ENCODE results near the gene OVOL3.
"Not testable (repeated sequence)": the region's sequence is repeated elsewhere in the genome, so short reads cannot be mapped to it uniquely, and the experiment has no call there.

Gene OVOL3

DNA sequence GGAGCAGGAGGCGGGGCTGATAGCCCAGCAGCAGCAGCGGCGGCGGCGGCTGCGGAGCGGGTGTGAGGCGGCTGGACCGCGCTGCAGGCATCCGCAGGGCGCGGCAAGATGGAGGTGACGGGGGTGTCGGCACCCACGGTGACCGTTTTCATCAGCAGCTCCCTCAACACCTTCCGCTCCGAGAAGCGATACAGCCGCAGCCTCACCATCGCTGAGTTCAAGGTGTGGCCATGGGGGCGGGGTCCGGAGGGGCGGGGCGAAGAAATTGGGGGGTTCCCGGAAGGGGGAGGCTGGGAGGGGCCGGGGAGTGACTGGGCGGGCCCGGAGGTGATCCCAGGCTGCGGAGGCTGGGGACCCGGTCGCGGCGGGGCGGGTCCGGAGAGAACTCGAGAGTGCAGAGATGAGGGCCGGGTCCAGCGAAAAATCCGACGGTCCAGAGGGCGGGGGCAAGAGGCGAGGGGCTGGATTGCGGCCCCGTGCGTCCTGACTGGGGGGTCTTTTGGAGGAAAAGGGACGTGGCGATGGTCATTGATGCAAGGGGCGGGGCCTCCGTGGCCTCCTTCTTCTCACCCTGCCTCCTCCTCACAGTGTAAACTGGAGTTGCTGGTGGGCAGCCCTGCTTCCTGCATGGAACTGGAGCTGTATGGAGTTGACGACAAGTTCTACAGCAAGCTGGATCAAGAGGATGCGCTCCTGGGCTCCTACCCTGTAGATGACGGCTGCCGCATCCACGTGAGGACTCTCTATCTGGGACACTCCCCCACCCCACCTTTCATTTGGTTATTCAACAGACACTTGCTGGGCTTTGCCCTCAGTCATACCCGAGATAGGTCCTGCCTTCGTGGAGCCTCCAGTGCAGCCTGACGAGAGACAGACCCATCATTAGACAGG lies 4.8 kb downstream of the OVOL3 start, which contains the start of gene TBCB:
Gene TBCB (plus strand): TSS at position 16 of the 891 bp plus-strand sequence. CDS start 93 bp downstream, at position 109.
- Histone ChIP-seq H3K9me3 (ENCODE audit: control insufficient read depth, low read length) (no peaks in the 10 kb centered on the region), H3K4me3 (ENCODE audit: low read length) (peak within 1 kb of the TSS; percentile 85), H3K36me3 (ENCODE audit: control insufficient read depth, insufficient read depth, low read length, severe bottlenecking) (peaks cover 31% of the 10 kb centered on the region), H3K4me1 (ENCODE audit: control insufficient read depth, insufficient read depth, low read length) (peaks cover 15% of the 10 kb centered on the region), H3K9ac (ENCODE audit: low read length) (peak within 1 kb of the TSS; percentile 91), H3K27me3 (replicated peaks; ENCODE audit: control insufficient read depth, insufficient read depth, low read length) (no peaks in the 10 kb centered on the region)
- DNase-seq (ENCODE audit: low read depth), result no peak

- peak overlapping the region; percentile 85 for H3K4me3 ChIP-seq (ENCODE audit: low read length)
- H3K9me3 ChIP-seq (ENCODE audit: control insufficient read depth, low read length), result no peaks in the 10 kb centered on the region
- H3K4me1 ChIP-seq (ENCODE audit: control insufficient read depth, insufficient read depth, low read length), result peaks cover 15% of the 10 kb centered on the region
- no peaks in the 10 kb centered on the region for H3K27me3 ChIP-seq (replicated peaks; ENCODE audit: control insufficient read depth, insufficient read depth, low read length)
- peak overlapping the region; percentile 83 for H3K9ac ChIP-seq (ENCODE audit: low read length)
- no peak for DNase-seq (ENCODE audit: low read depth)
- H3K36me3 ChIP-seq (ENCODE audit: control insufficient read depth, insufficient read depth, low read length, severe bottlenecking), result peaks cover 31% of the 10 kb centered on the region
These were observed 5.3 kb downstream of the OVOL3 start for GRCh38 chr19:36116344-36116637.

DNA sequence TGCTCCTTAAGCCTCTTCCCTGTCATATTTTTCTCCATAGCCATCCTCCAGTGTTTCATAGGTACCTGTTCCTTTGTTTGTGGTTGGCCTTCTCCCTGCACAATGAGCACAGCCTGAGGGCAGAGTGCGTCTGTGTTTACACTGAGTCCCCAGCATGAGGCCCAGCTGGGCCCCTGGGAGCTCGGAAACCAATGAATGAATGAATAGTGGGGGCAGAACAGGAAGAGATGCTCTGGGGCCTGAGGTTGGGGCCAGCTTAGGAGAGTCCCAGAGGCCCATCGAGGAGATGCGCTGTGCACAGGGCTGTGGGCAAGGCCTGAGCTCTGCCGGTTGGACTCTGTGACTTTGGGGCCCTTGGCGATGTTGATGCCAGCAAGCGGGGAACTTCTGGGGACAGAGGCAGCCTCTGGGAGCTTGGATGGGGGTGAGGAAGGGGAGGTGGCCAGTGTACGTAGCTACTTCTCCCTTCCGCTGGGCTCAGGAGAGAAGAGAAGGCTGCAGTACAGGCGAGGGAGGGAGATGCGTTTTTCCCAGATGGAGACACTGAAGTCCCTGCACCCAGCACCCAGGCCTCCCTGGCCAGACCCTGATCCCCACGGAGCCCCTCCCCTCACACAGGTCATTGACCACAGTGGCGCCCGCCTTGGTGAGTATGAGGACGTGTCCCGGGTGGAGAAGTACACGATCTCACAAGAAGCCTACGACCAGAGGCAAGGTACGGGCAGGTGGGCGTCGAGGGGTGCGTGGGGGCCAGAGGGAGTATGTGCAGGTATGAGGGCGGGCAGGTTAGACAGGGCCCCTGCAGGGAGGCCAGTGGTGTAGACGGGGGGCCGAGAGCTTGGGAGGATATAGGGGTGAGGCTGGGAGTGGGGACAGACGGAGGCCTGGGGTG lies 9.4 kb downstream of the OVOL3 start:
- no peaks in the 10 kb centered on the region for H3K9me3 ChIP-seq (ENCODE audit: control insufficient read depth, low read length)
- no peak for DNase-seq (ENCODE audit: low read depth)
- H3K36me3 ChIP-seq (ENCODE audit: control insufficient read depth, insufficient read depth, low read length, severe bottlenecking), result peaks cover 54% of the 10 kb centered on the region
- H3K27me3 ChIP-seq (replicated peaks; ENCODE audit: control insufficient read depth, insufficient read depth, low read length), result no peaks in the 10 kb centered on the region
- peaks cover 6% of the 10 kb centered on the region for H3K4me1 ChIP-seq (ENCODE audit: control insufficient read depth, insufficient read depth, low read length)
- H3K9ac ChIP-seq (ENCODE audit: low read length), result no peak overlapping the region
- H3K4me3 ChIP-seq (ENCODE audit: low read length), result no peak overlapping the region

GRCh38 chr19:36120984-36121358 lies 10.0 kb downstream of the OVOL3 start:
- H3K27me3 ChIP-seq (replicated peaks; ENCODE audit: control insufficient read depth, insufficient read depth, low read length), result no peaks in the 10 kb centered on the region

GRCh38 chr19:36121486-36122124 lies 10.7 kb downstream of the OVOL3 start:
- Histone ChIP-seq H3K27me3 (replicated peaks; ENCODE audit: control insufficient read depth, insufficient read depth, low read length) (no peaks in the 10 kb centered on the region), H3K36me3 (ENCODE audit: control insufficient read depth, insufficient read depth, low read length, severe bottlenecking) (peaks cover 62% of the 10 kb centered on the region), H3K9ac (ENCODE audit: low read length) (no peak overlapping the region), H3K4me1 (ENCODE audit: control insufficient read depth, insufficient read depth, low read length) (no peaks in the 10 kb centered on the region), H3K9me3 (ENCODE audit: control insufficient read depth, low read length) (no peaks in the 10 kb centered on the region), H3K4me3 (ENCODE audit: low read length) (no peak overlapping the region)
- no peak for DNase-seq (ENCODE audit: low read depth)

More at GRCh38 chr19:36120984-36121358, 10.0 kb downstream of the OVOL3 start:
- Histone ChIP-seq H3K4me1 (ENCODE audit: control insufficient read depth, insufficient read depth, low read length) (peaks cover 5% of the 10 kb centered on the region), H3K36me3 (ENCODE audit: control insufficient read depth, insufficient read depth, low read length, severe bottlenecking) (peaks cover 60% of the 10 kb centered on the region), H3K4me3 (ENCODE audit: low read length) (no peak overlapping the region), H3K9me3 (ENCODE audit: control insufficient read depth, low read length) (no peaks in the 10 kb centered on the region), H3K9ac (ENCODE audit: low read length) (no peak overlapping the region)
- DNase-seq (ENCODE audit: low read depth), result no peak

GRCh38 chr19:36125557-36125956 lies 14.6 kb downstream of the OVOL3 start:
- no peaks in the 10 kb centered on the region for H3K9me3 ChIP-seq (ENCODE audit: control insufficient read depth, low read length)
- H3K27me3 ChIP-seq (replicated peaks; ENCODE audit: control insufficient read depth, insufficient read depth, low read length), result no peaks in the 10 kb centered on the region
- peaks cover 11% of the 10 kb centered on the region for H3K4me1 ChIP-seq (ENCODE audit: control insufficient read depth, insufficient read depth, low read length)
- no peak overlapping the region for H3K9ac ChIP-seq (ENCODE audit: low read length)
- no peak overlapping the region for H3K4me3 ChIP-seq (ENCODE audit: low read length)
- no peak for DNase-seq (ENCODE audit: low read depth)
- peaks cover 41% of the 10 kb centered on the region for H3K36me3 ChIP-seq (ENCODE audit: control insufficient read depth, insufficient read depth, low read length, severe bottlenecking)

DNA sequence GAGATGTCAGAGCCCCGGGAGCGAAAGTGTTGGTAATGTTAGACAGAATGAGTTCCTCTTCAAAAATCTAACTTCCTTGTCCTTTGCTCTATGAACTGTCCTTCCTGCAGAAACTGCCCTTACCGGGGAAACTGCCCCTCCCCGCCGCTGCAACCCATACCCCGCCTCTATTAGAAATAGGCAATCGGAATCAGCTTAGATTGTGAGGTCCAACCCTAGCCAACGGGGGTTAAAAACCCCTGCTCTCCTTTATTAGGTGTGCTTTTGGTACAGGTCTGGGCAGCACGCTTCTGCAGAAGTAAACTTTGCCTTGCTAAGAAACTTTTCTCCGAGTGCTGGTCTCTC lies 17.4 kb downstream of the OVOL3 start:
- peak overlapping the region; percentile 91 for H3K9ac ChIP-seq (ENCODE audit: low read length)
- H3K4me1 ChIP-seq (ENCODE audit: control insufficient read depth, insufficient read depth, low read length), result peaks cover 11% of the 10 kb centered on the region
- DNase-seq (ENCODE audit: low read depth), result no peak
- no peaks in the 10 kb centered on the region for H3K9me3 ChIP-seq (ENCODE audit: control insufficient read depth, low read length)
- H3K4me3 ChIP-seq (ENCODE audit: low read length), result peak overlapping the region; percentile 82
- peaks cover 22% of the 10 kb centered on the region for H3K36me3 ChIP-seq (ENCODE audit: control insufficient read depth, insufficient read depth, low read length, severe bottlenecking)
- no peaks in the 10 kb centered on the region for H3K27me3 ChIP-seq (replicated peaks; ENCODE audit: control insufficient read depth, insufficient read depth, low read length)

GRCh38 chr19:36131221-36131620 lies 20.3 kb downstream of the OVOL3 start:
- not testable (repeated sequence) for H3K27me3 ChIP-seq (replicated peaks; ENCODE audit: control insufficient read depth, insufficient read depth, low read length); H3K9ac ChIP-seq (ENCODE audit: low read length); H3K4me3 ChIP-seq (ENCODE audit: low read length); DNase-seq (ENCODE audit: low read depth); H3K36me3 ChIP-seq (ENCODE audit: control insufficient read depth, insufficient read depth, low read length, severe bottlenecking); H3K9me3 ChIP-seq (ENCODE audit: control insufficient read depth, low read length)
- peaks cover 11% of the 10 kb centered on the region for H3K4me1 ChIP-seq (ENCODE audit: control insufficient read depth, insufficient read depth, low read length)

- H3K4me1 ChIP-seq (ENCODE audit: control insufficient read depth, insufficient read depth, low read length), result peaks cover 13% of the 10 kb centered on the region
- not testable (repeated sequence) for H3K27me3 ChIP-seq (replicated peaks; ENCODE audit: control insufficient read depth, insufficient read depth, low read length); H3K9ac ChIP-seq (ENCODE audit: low read length); H3K4me3 ChIP-seq (ENCODE audit: low read length); H3K36me3 ChIP-seq (ENCODE audit: control insufficient read depth, insufficient read depth, low read length, severe bottlenecking); H3K9me3 ChIP-seq (ENCODE audit: control insufficient read depth, low read length); DNase-seq (ENCODE audit: low read depth)
These were observed 23.9 kb downstream of the OVOL3 start for GRCh38 chr19:36134867-36135266.

- peak; percentile 83 for DNase-seq (ENCODE audit: low read depth)
- Histone ChIP-seq H3K9me3 (ENCODE audit: control insufficient read depth, low read length) (no peaks in the 10 kb centered on the region), H3K4me3 (ENCODE audit: low read length) (no peak overlapping the region), H3K4me1 (ENCODE audit: control insufficient read depth, insufficient read depth, low read length) (peaks cover 20% of the 10 kb centered on the region), H3K36me3 (ENCODE audit: control insufficient read depth, insufficient read depth, low read length, severe bottlenecking) (no peaks in the 10 kb centered on the region), H3K9ac (ENCODE audit: low read length) (no peak overlapping the region), H3K27me3 (replicated peaks; ENCODE audit: control insufficient read depth, insufficient read depth, low read length) (no peaks in the 10 kb centered on the region)
These were observed 26.2 kb downstream of the OVOL3 start for GRCh38 chr19:36136964-36137686.

All from adipocyte (in vitro differentiated cells).